MM.1S (cell line): Measurements from ENCODE around the gene RAB14.

Experiments
- DNase-seq: peaks from one replicate; pipeline ENCODE4 v3.0.0-alpha.2; 2015
- H2AFZ ChIP-seq: fragments of 300-600 bp; sonication (generic); 2 replicates; pipeline ENCODE4 v1.6.0; 2016; ENCODE audit warnings: antibody characterized with exemption, low read length
- H3F3A ChIP-seq: fragments of 300-600 bp; sonication (generic); 2 replicates; pipeline ENCODE4 v1.6.1; 2016; ENCODE audit warnings: mild to moderate bottlenecking, antibody characterized with exemption, low read length, moderate library complexity, mixed read lengths; ENCODE audit not compliant: insufficient read depth
- H3K27ac ChIP-seq: fragments of 300-600 bp; sonication (generic); 2 replicates; pipeline ENCODE4 v1.5.1; 2016; ENCODE audit warnings: mild to moderate bottlenecking, low read length
- H3K27me3 ChIP-seq: fragments of 300-600 bp; sonication (generic); replicated peaks from 2 replicates; pipeline ENCODE4 v1.6.0; 2016; ENCODE audit warnings: low read length; ENCODE audit not compliant: insufficient read depth
- H3K36me3 ChIP-seq: fragments of 300-600 bp; sonication (generic); replicated peaks from 2 replicates; pipeline ENCODE4 v1.6.1; 2016; ENCODE audit warnings: mild to moderate bottlenecking, low read length, mixed read lengths; ENCODE audit not compliant: insufficient read depth
- H3K4me1 ChIP-seq: fragments of 300-600 bp; sonication (generic); 2 replicates; pipeline ENCODE4 v1.6.1; 2016; ENCODE audit warnings: low read length, mixed read lengths
- H3K4me2 ChIP-seq: fragments of 300-600 bp; sonication (generic); 2 replicates; pipeline ENCODE4 v1.6.0; 2016; ENCODE audit warnings: low read depth, low read length
- H3K4me3 ChIP-seq: fragments of 300-600 bp; sonication (generic); 2 replicates; pipeline ENCODE4 v1.5.1; 2016; ENCODE audit warnings: low read length, mixed read lengths
- H3K79me2 ChIP-seq: fragments of 300-600 bp; sonication (generic); 2 replicates; pipeline ENCODE4 v1.6.1; 2016; ENCODE audit warnings: mixed run types, low read length, mixed read lengths
- H3K9ac ChIP-seq: fragments of 300-600 bp; sonication (generic); 2 replicates; pipeline ENCODE4 v1.6.1; 2016; ENCODE audit warnings: low read length, mixed read lengths
- H3K9me2 ChIP-seq: fragments of 300-600 bp; sonication (generic); replicated peaks from 2 replicates; pipeline ENCODE4 v1.6.1; 2016; ENCODE audit warnings: mild to moderate bottlenecking, low read length, mixed read lengths; ENCODE audit not compliant: insufficient read depth
- H3K9me3 ChIP-seq: fragments of 300-600 bp; sonication (generic); replicated peaks from 2 replicates; pipeline ENCODE4 v1.6.1; 2016; ENCODE audit warnings: mild to moderate bottlenecking, low read length, mixed read lengths; ENCODE audit not compliant: insufficient read depth
- H4K20me1 ChIP-seq: fragments of 300-600 bp; sonication (generic); 2 replicates; pipeline ENCODE4 v1.6.1; 2016; ENCODE audit warnings: mild to moderate bottlenecking, low read length, moderate library complexity, mixed read lengths; ENCODE audit not compliant: insufficient read depth
- EZH2 ChIP-seq: fragments of 300-600 bp; sonication (generic); optimal IDR thresholded peaks from 2 replicates; pipeline ENCODE3; 2017; ENCODE audit warnings: low read depth, mild to moderate bottlenecking, antibody characterized with exemption, low read length, mixed read lengths
- EZH2phosphoT487 ChIP-seq: fragments of 300-600 bp; sonication (generic); IDR thresholded peaks from 2 replicates; pipeline ENCODE4 v1.6.1; 2018; ENCODE audit warnings: antibody characterized with exemption, low read length
- TF ChIP-seq, protein P1 (sequence below): fragments of 300-600 bp; sonication (generic); IDR thresholded peaks from 2 replicates; pipeline ENCODE4 v1.5.1; 2016; ENCODE audit warnings: antibody characterized with exemption, low read length, mixed read lengths

RAB14 gene

DNA sequence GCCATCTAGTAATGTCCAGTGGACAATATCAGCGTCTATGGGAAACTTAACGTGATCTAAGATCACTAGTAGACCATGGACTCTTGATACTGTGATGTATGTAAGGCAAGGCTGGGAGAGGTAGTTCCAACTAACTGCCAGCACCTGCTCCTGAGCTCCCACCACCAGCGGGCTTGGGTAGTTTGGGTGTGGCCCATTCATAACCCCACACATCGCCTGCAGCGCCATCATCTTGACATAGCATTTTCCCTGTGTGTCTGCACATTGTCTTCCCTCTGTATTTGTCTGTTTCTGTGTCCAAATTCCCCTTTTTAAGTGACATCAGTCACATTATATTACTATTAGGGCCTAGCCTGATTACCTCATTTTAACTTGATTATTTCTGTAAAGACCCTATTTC is 38.2 kb upstream of the RAB14 start:
- no peak overlapping the region for H3K9ac ChIP-seq
- no peaks in the 10 kb centered on the region for H3K9me2 ChIP-seq
- no peaks in the 10 kb centered on the region for H3K36me3 ChIP-seq
- H3K27me3 ChIP-seq: no peaks in the 10 kb centered on the region
- H3K4me3 ChIP-seq: no peak overlapping the region
- H4K20me1 ChIP-seq: no peaks in the 10 kb centered on the region
- TF ChIP-seq EZH2: no peak
- TF ChIP-seq, protein P1, sequence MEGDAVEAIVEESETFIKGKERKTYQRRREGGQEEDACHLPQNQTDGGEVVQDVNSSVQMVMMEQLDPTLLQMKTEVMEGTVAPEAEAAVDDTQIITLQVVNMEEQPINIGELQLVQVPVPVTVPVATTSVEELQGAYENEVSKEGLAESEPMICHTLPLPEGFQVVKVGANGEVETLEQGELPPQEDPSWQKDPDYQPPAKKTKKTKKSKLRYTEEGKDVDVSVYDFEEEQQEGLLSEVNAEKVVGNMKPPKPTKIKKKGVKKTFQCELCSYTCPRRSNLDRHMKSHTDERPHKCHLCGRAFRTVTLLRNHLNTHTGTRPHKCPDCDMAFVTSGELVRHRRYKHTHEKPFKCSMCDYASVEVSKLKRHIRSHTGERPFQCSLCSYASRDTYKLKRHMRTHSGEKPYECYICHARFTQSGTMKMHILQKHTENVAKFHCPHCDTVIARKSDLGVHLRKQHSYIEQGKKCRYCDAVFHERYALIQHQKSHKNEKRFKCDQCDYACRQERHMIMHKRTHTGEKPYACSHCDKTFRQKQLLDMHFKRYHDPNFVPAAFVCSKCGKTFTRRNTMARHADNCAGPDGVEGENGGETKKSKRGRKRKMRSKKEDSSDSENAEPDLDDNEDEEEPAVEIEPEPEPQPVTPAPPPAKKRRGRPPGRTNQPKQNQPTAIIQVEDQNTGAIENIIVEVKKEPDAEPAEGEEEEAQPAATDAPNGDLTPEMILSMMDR: no peak
- DNase-seq: no peak
- H3K9me3 ChIP-seq: no peaks in the 10 kb centered on the region
- no peaks in the 10 kb centered on the region for H3K4me1 ChIP-seq
- no peak overlapping the region for H3K27ac ChIP-seq
- no peaks in the 10 kb centered on the region for H3K79me2 ChIP-seq
- no peak overlapping the region for H2AFZ ChIP-seq
- H3F3A ChIP-seq: no peaks in the 10 kb centered on the region
- no peak overlapping the region for H3K4me2 ChIP-seq

DNA sequence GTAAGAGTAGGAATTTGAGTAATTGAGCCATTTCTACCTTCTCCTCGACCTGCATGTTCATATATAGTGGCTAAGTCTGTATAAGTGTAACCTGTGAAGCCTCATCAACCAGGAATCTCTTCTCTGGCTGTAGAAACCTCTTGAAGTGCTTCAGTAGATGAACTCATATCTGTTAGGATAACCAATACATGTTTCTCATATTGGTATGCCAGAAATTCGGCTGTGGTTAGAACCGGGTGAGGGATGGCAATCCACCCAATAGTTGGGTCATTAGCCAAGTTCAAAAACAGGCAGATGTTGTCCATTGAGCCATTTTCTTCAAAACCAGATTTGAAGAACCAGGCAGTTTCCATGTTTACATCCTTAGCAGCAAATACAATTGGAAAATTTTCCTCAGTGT is 37.4 kb upstream of the RAB14 start:
- Histone ChIP-seq H3K36me3 (no peaks in the 10 kb centered on the region), H3K9me3 (no peaks in the 10 kb centered on the region), H4K20me1 (no peaks in the 10 kb centered on the region), H3K9ac (no peak overlapping the region), H3K4me3 (no peak overlapping the region), H2AFZ (no peak overlapping the region), H3K4me1 (no peaks in the 10 kb centered on the region), H3K9me2 (no peaks in the 10 kb centered on the region), H3F3A (no peaks in the 10 kb centered on the region), H3K27me3 (no peaks in the 10 kb centered on the region), H3K4me2 (no peak overlapping the region), H3K79me2 (no peaks in the 10 kb centered on the region), H3K27ac (no peak overlapping the region)
- TF ChIP-seq EZH2 (no peak), EZH2phosphoT487 (no peak)
- TF ChIP-seq, protein P1: no peak
- no peak for DNase-seq

DNA sequence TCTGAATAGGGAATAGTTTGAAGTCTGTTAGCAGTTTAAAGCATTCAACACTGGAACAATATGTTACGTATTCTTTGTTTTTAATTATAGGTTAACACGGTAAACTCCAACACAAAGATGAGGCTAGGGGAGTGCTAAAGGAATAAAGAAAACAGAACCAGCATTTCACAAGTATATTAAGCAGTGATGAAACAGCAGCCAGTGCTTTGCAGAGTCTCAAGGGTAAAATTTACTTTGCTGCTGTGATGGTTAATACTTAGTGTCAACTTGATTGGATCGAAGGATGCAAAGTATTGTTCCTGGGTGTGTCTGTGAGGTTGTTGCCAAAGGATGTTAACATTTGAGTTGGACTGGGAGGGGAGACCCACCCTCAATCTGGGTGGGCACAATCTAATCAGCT is 36.2 kb upstream of the RAB14 start:
- no peaks in the 10 kb centered on the region for H3K9me2 ChIP-seq
- no peak for DNase-seq

More for the DNA sequence above, 36.2 kb upstream of the RAB14 start:
- no peaks in the 10 kb centered on the region for H3K9me3 ChIP-seq
- H2AFZ ChIP-seq: no peak overlapping the region
- no peak overlapping the region for H3K27ac ChIP-seq
- no peak overlapping the region for H3K4me3 ChIP-seq
- H3F3A ChIP-seq: no peaks in the 10 kb centered on the region
- H3K4me1 ChIP-seq: no peaks in the 10 kb centered on the region
- H3K36me3 ChIP-seq: no peaks in the 10 kb centered on the region
- no peaks in the 10 kb centered on the region for H3K79me2 ChIP-seq
- H4K20me1 ChIP-seq: no peaks in the 10 kb centered on the region
- TF ChIP-seq EZH2 (no peak), EZH2phosphoT487 (no peak)
- TF ChIP-seq, protein P1: no peak
- no peaks in the 10 kb centered on the region for H3K27me3 ChIP-seq
- no peak overlapping the region for H3K4me2 ChIP-seq
- no peak overlapping the region for H3K9ac ChIP-seq
